Mammary epithelial cell (primary cell): ENCODE results near the gene FOXO6.

Experiments used
- EZH2 ChIP-seq: IDR thresholded peaks from 2 replicates; pipeline ENCODE4 v1.6.1; 2012; ENCODE audit warnings: low read length, inconsistent platforms, borderline replicate concordance
- TF ChIP-seq, protein P1 (sequence below), 2 donors: IDR thresholded peaks in 1 of 2; conservative IDR thresholded peaks in 1 of 2; 2 replicates each; pipeline ENCODE4 v1.5.1; 2011 to 2012; ENCODE audit warnings: inconsistent platforms in 2 of 2, low read length in 2 of 2, mild to moderate bottlenecking in 2 of 2, control low read depth in 1 of 2, low read depth in 1 of 2; ENCODE audit not compliant: insufficient read depth in 1 of 2; ENCODE audit errors: extremely low read depth in 1 of 2

DNA sequence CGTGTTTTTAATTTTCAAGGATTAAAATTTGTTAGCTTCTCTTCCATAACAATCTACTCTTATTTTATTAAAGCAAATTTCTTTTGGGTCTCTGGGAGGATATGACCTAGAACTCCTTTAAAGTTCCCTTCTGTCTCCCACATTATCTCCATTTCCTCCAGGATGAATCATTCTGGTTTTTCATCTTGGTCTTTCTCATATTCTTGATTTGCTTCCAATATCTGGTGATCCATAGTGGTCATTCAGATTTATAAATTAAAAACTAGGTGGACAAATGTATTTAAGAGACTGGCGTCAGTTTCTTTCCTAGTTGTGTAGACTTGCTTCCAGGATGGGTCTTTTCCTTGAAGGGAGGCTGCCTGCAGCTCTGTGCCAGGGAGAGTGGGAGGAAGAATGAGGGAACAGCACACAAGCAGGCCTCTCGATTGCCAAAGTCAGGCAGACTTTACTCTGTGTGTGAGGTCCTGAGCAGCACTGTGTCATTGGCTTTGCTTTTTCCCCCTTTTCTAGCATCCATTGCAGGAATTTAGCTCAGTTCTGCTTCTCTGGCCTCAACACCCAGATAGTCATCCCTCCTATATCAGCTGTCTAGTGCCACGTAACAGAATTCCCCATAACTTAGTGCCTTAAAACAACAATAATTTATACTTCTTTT lies 48.1 kb upstream of the FOXO6 start:
- no peak for TF ChIP-seq EZH2
- TF ChIP-seq, protein P1, sequence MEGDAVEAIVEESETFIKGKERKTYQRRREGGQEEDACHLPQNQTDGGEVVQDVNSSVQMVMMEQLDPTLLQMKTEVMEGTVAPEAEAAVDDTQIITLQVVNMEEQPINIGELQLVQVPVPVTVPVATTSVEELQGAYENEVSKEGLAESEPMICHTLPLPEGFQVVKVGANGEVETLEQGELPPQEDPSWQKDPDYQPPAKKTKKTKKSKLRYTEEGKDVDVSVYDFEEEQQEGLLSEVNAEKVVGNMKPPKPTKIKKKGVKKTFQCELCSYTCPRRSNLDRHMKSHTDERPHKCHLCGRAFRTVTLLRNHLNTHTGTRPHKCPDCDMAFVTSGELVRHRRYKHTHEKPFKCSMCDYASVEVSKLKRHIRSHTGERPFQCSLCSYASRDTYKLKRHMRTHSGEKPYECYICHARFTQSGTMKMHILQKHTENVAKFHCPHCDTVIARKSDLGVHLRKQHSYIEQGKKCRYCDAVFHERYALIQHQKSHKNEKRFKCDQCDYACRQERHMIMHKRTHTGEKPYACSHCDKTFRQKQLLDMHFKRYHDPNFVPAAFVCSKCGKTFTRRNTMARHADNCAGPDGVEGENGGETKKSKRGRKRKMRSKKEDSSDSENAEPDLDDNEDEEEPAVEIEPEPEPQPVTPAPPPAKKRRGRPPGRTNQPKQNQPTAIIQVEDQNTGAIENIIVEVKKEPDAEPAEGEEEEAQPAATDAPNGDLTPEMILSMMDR (conservative IDR thresholded peaks at IDR 0.05 in 1 of 2, IDR thresholded peaks at IDR 0.05 in 1 of 2; ENCODE audit: extremely low read depth in 1 of 2, insufficient read depth in 1 of 2, low read depth in 1 of 2, low read length in 2 of 2) = no peak
